Brain microvascular endothelial cell (primary cell): Measurements from ENCODE around the gene GPX2.

Experiments
- DNase-seq: peaks from one replicate; pipeline ENCODE4 v3.0.0-alpha.2; 2020
- H3K27ac ChIP-seq: fragments of 250-450 bp; sonication (Bioruptor Pico); 2 replicates; pipeline ENCODE4 v1.5.1; 2020; ENCODE audit warnings: mild to moderate bottlenecking, moderate library complexity
- H3K27me3 ChIP-seq: fragments of 250-450 bp; sonication (Bioruptor Pico); replicated peaks from 2 replicates; pipeline ENCODE4 v1.5.1; 2020; ENCODE audit warnings: mild to moderate bottlenecking
- H3K36me3 ChIP-seq: fragments of 250-450 bp; sonication (Bioruptor Pico); replicated peaks from 2 replicates; pipeline ENCODE4 v1.5.1; 2020; ENCODE audit warnings: mild to moderate bottlenecking
- H3K4me3 ChIP-seq: 2 replicates; pipeline ENCODE4 v1.5.1; 2011; ENCODE audit warnings: low read depth, mild to moderate bottlenecking, control low read depth, low read length, moderate library complexity
- CTCF ChIP-seq: IDR thresholded peaks from 2 replicates; pipeline ENCODE4 v1.5.1; 2011; ENCODE audit warnings: low read depth, mild to moderate bottlenecking, moderate library complexity, low read length, control low read depth, inconsistent platforms; ENCODE audit errors: missing control alignments
- in situ Hi-C: cut with HindIII; loops from 2 replicates; pipeline ENCODE4 v1.10.0; 2017; ENCODE audit warnings: low sequenced_read_pairs, low pct_ligation_motif_present

Gene GPX2

GRCh38 chr14:64930085-64930843, 12.3 kb downstream of the GPX2 start:
- no peak for DNase-seq
- no peak for TF ChIP-seq CTCF

GRCh38 chr14:64929014-64929359, 13.6 kb downstream of the GPX2 start:
- in situ Hi-C loops: no loop called here
- H3K27ac ChIP-seq: no peak overlapping the region
- H3K27me3 ChIP-seq: no peaks in the 10 kb centered on the region
- no peak for TF ChIP-seq CTCF
- no peak overlapping the region for H3K4me3 ChIP-seq
- H3K36me3 ChIP-seq: peaks cover 16% of the 10 kb centered on the region
- no peak for DNase-seq

More at GRCh38 chr14:64930085-64930843, 12.3 kb downstream of the GPX2 start:
- Histone ChIP-seq H3K27me3 (no peaks in the 10 kb centered on the region), H3K36me3 (peaks cover 12% of the 10 kb centered on the region), H3K4me3 (no peak overlapping the region), H3K27ac (no peak overlapping the region)
- in situ Hi-C loops: no loop called here

- in situ Hi-C loops: no loop called here
- Histone ChIP-seq H3K4me3 (no peak overlapping the region), H3K27ac (no peak overlapping the region), H3K27me3 (no peaks in the 10 kb centered on the region), H3K36me3 (peaks cover 16% of the 10 kb centered on the region)
- no peak for DNase-seq
- no peak for TF ChIP-seq CTCF
Observed at GRCh38 chr14:64928239-64929013, 14.1 kb downstream of the GPX2 start.

GRCh38 chr14:64927031-64927430, 15.5 kb downstream of the GPX2 start:
- Histone ChIP-seq H3K4me3 (no peak overlapping the region), H3K27ac (no peak overlapping the region), H3K27me3 (no peaks in the 10 kb centered on the region), H3K36me3 (peaks cover 16% of the 10 kb centered on the region)
- in situ Hi-C loops: no loop called here
- TF ChIP-seq CTCF: no peak
- no peak for DNase-seq

GRCh38 chr14:64926398-64926995, 16.0 kb downstream of the GPX2 start:
- no peaks in the 10 kb centered on the region for H3K27me3 ChIP-seq
- no peak for DNase-seq
- TF ChIP-seq CTCF: no peak
- in situ Hi-C loops: no loop called here
- H3K36me3 ChIP-seq: peaks cover 16% of the 10 kb centered on the region
- H3K27ac ChIP-seq: no peak overlapping the region
- H3K4me3 ChIP-seq: no peak overlapping the region
